H9 (cell line): ENCODE data around the gene RAB40C. TPM values are rescaled to one million over a fixed set of nuclear protein-coding genes. Genes with fewer than 3 reads are reported as not detected.

Experiments
- DNase-seq: peaks from one replicate; pipeline ENCODE4 v3.0.0-alpha.2; 2017
- H2AFZ ChIP-seq: one replicate; pipeline ENCODE4 v1.6.1; 2013; ENCODE audit warnings: mild to moderate bottlenecking, low read length, control low read depth, moderate library complexity
- H2AK5ac ChIP-seq: 2 replicates; pipeline ENCODE4 v1.6.1; 2013; ENCODE audit warnings: low read length, control low read depth, mixed read lengths; ENCODE audit not compliant: insufficient read length
- H2BK120ac ChIP-seq: one replicate; pipeline ENCODE4 v1.6.1; 2013; ENCODE audit warnings: low read depth, mild to moderate bottlenecking, low read length, control low read depth, inconsistent platforms; ENCODE audit not compliant: poor library complexity, severe bottlenecking
- H2BK12ac ChIP-seq: 2 replicates; pipeline ENCODE4 v1.6.1; 2013; ENCODE audit warnings: low read length, control low read depth, mixed read lengths, low read depth; ENCODE audit not compliant: insufficient read length
- H2BK15ac ChIP-seq: 2 replicates; pipeline ENCODE4 v1.6.1; 2013; ENCODE audit warnings: low read depth, low read length, control low read depth
- H2BK20ac ChIP-seq: one replicate; pipeline ENCODE4 v1.6.1; 2013; ENCODE audit warnings: low read depth, mild to moderate bottlenecking, low read length, control low read depth, inconsistent platforms; ENCODE audit not compliant: poor library complexity, severe bottlenecking
- H2BK5ac ChIP-seq: 2 replicates; pipeline ENCODE4 v1.6.1; 2013; ENCODE audit warnings: low read length, control low read depth, mixed read lengths; ENCODE audit not compliant: insufficient read length
- H3K14ac ChIP-seq: 2 replicates; pipeline ENCODE4 v1.6.1; 2013; ENCODE audit warnings: low read length, control low read depth; ENCODE audit not compliant: insufficient read depth
- H3K18ac ChIP-seq: 2 replicates; pipeline ENCODE4 v1.6.1; 2013; ENCODE audit warnings: low read depth, mild to moderate bottlenecking, mixed read lengths, low read length, control low read depth; ENCODE audit not compliant: insufficient read length
- H3K23ac ChIP-seq: 2 replicates; pipeline ENCODE4 v1.6.1; 2013; ENCODE audit warnings: low read length, control low read depth, mixed read lengths, low read depth; ENCODE audit not compliant: insufficient read length
- H3K23me2 ChIP-seq: 2 replicates; pipeline ENCODE4 v1.6.1; 2013; ENCODE audit warnings: low read depth, mild to moderate bottlenecking, mixed read lengths, low read length, control low read depth; ENCODE audit not compliant: insufficient read length, poor library complexity, severe bottlenecking
- H3K27ac ChIP-seq: 2 replicates; pipeline ENCODE4 v1.5.1; 2013; ENCODE audit warnings: low read length, control low read depth, mixed read lengths, low read depth; ENCODE audit not compliant: insufficient read length
- H3K27me3 ChIP-seq: 2 replicates; pipeline ENCODE4 v1.6.1; 2013; ENCODE audit warnings: low read length, control low read depth, inconsistent platforms; ENCODE audit not compliant: insufficient read depth
- H3K4ac ChIP-seq: 2 replicates; pipeline ENCODE4 v1.6.1; 2013; ENCODE audit warnings: low read depth, mild to moderate bottlenecking, control low read depth, inconsistent platforms, low read length, moderate library complexity
- H3K4me1 ChIP-seq: 2 replicates; pipeline ENCODE4 v1.6.1; 2013; ENCODE audit warnings: low read length, control low read depth, inconsistent platforms; ENCODE audit not compliant: insufficient read depth
- H3K4me2 ChIP-seq: 2 replicates; pipeline ENCODE4 v1.6.1; 2013; ENCODE audit warnings: low read length, control low read depth, mixed read lengths; ENCODE audit not compliant: insufficient read length, insufficient read depth
- H3K56ac ChIP-seq: 2 replicates; pipeline ENCODE4 v1.6.1; 2013; ENCODE audit warnings: low read depth, mild to moderate bottlenecking, mixed read lengths, low read length, control low read depth; ENCODE audit not compliant: insufficient read length
- H3K79me1 ChIP-seq: 2 replicates; pipeline ENCODE4 v1.6.1; 2013; ENCODE audit warnings: low read depth, mild to moderate bottlenecking, moderate library complexity, low read length, control low read depth, inconsistent platforms; ENCODE audit not compliant: insufficient read depth, poor library complexity, severe bottlenecking
- H3K79me2 ChIP-seq: 2 replicates; pipeline ENCODE4 v1.6.1; 2013; ENCODE audit warnings: low read length, control low read depth, inconsistent platforms; ENCODE audit not compliant: insufficient read depth
- H3K9ac ChIP-seq: 2 replicates; pipeline ENCODE4 v1.6.1; 2013; ENCODE audit warnings: low read length, control low read depth, mixed read lengths; ENCODE audit not compliant: insufficient read length; ENCODE audit errors: extremely low read depth
- H3K9me3 ChIP-seq: one replicate; pipeline ENCODE4 v1.6.1; 2013; ENCODE audit warnings: low read depth, low read length, inconsistent platforms; ENCODE audit not compliant: control insufficient read depth
- H3T11ph ChIP-seq: one replicate; pipeline ENCODE4 v1.6.1; 2013; ENCODE audit warnings: mild to moderate bottlenecking, low read length, control low read depth, inconsistent platforms
- H4K20me1 ChIP-seq: one replicate; pipeline ENCODE4 v1.6.1; 2013; ENCODE audit not compliant: control insufficient read depth, insufficient read length, insufficient read depth
- H4K5ac ChIP-seq: 2 replicates; pipeline ENCODE4 v1.6.1; 2013; ENCODE audit warnings: low read depth, mild to moderate bottlenecking, mixed read lengths, low read length, control low read depth; ENCODE audit not compliant: insufficient read length
- H4K8ac ChIP-seq: replicated peaks from 2 replicates; pipeline ENCODE4 v1.6.1; 2013; ENCODE audit warnings: low read length, control low read depth, mixed read lengths, low read depth; ENCODE audit not compliant: insufficient read length
- H4K91ac ChIP-seq: 2 replicates; pipeline ENCODE4 v1.6.1; 2013; ENCODE audit warnings: low read depth, mild to moderate bottlenecking, moderate library complexity, mixed read lengths, low read length, control low read depth; ENCODE audit not compliant: insufficient read length
- H3K27ac Mint-ChIP-seq, 3 experiments: 2 replicates in 2 of 3; 3 replicates in 1 of 3; pipeline ENCODE4 v1.8.0; 2020 to 2021; ENCODE audit warnings: mixed read lengths in 3 of 3, mild to moderate bottlenecking in 1 of 3, moderate library complexity in 1 of 3
- H3K27me3 Mint-ChIP-seq: 2 replicates; pipeline ENCODE4 v1.8.0; 2021; ENCODE audit warnings: low read depth, mild to moderate bottlenecking, moderate library complexity, mixed read lengths
- H3K36me3 Mint-ChIP-seq, 3 experiments: 2 replicates in 2 of 3; 3 replicates in 1 of 3; pipeline ENCODE4 v1.8.0; 2020 to 2021; ENCODE audit warnings: low read depth in 3 of 3, mixed read lengths in 3 of 3; ENCODE audit not compliant: insufficient read depth in 1 of 3
- H3K4me1 Mint-ChIP-seq, 2 experiments: 2 replicates each; pipeline ENCODE4 v1.8.0; 2020; ENCODE audit warnings: mixed read lengths in 2 of 2
- H3K4me3 Mint-ChIP-seq, 2 experiments: 2 replicates in 1 of 2; 3 replicates in 1 of 2; pipeline ENCODE4 v1.8.0; 2020 to 2021; ENCODE audit warnings: mild to moderate bottlenecking in 2 of 2, mixed read lengths in 2 of 2, moderate library complexity in 1 of 2
- H3K9me3 Mint-ChIP-seq, 2 experiments: 2 replicates in 1 of 2; 3 replicates in 1 of 2; pipeline ENCODE4 v1.8.0; 2020; ENCODE audit warnings: mild to moderate bottlenecking in 2 of 2, mixed read lengths in 2 of 2, moderate library complexity in 1 of 2
- WGBS: extraction: QIAGEN DNeasy Blood & Tissue Kit; methylation state at CpG from one replicate; pipeline ENCODE4 v1.1.7; 2013; ENCODE audit warnings: missing lambda C conversion rate, low lambda C conversion rate, mixed read lengths; ENCODE audit not compliant: insufficient read length; ENCODE audit errors: extremely low coverage; 5-methylcytosine and 5-hydroxymethylcytosine counted together
- total RNA-seq: library from RNA; stranded (reverse); gene quantifications from 2 replicates; pipeline ENCODE4 v1.2.1, GENCODE V29; 2021
- TF ChIP-seq, protein P1 (sequence below): fragments of 200-600 bp; sonication (generic); conservative IDR thresholded peaks from 3 replicates; pipeline ENCODE4 v1.8.0; 2021; ENCODE audit warnings: antibody characterized with exemption, mild to moderate bottlenecking

Gene RAB40C
- total RNA-seq, 1 experiment from 2014 or later, result 19.1 TPM

DNA sequence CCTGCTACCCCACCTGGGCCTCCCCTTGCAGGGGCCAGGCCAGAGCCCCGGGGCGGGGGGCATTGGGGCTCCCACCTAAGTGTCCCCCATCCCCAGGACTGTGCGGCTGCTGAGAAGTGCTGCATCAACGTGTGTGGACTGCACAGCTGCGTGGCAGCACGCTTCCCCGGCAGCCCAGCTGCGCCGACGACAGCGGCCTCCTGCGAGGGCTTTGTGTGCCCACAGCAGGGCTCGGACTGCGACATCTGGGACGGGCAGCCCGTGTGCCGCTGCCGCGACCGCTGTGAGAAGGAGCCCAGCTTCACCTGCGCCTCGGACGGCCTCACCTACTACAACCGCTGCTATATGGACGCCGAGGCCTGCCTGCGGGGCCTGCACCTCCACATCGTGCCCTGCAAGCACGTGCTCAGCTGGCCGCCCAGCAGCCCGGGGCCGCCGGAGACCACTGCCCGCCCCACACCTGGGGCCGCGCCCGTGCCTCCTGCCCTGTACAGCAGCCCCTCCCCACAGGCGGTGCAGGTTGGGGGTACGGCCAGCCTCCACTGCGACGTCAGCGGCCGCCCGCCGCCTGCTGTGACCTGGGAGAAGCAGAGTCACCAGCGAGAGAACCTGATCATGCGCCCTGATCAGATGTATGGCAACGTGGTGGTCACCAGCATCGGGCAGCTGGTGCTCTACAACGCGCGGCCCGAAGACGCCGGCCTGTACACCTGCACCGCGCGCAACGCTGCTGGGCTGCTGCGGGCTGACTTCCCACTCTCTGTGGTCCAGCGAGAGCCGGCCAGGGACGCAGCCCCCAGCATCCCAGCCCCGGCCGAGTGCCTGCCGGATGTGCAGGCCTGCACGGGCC is 42.8 kb downstream of the RAB40C start:
- no peak overlapping the region for H3K27ac ChIP-seq
- Mint-ChIP-seq H3K4me1 (peaks cover 9 to 29% of the 10 kb centered on the region in 2 experiments), H3K4me3 (no peak overlapping the region; a peak in 1 of 5 replicates), H3K27ac (no peak overlapping the region), H3K9me3 (peaks cover 3% of the 10 kb centered on the region in 2 experiments; a peak in 2 of 5 replicates), H3K36me3 (peaks cover 0 to 6% (median 1%) of the 10 kb centered on the region in 3 experiments; a peak in 4 of 7 replicates), H3K27me3 (peaks cover 2% of the 10 kb centered on the region; the same call in 1 of the 2 replicates)
- no peak overlapping the region for H4K91ac ChIP-seq
- WGBS, result no CpG with 5 or more reads among the region's 67 CpGs
- no peak overlapping the region for H3K14ac ChIP-seq
- no peak overlapping the region for H2BK5ac ChIP-seq
- no peak overlapping the region for H2BK15ac ChIP-seq
- H3K4ac ChIP-seq, result no peak overlapping the region
- peaks cover 15% of the 10 kb centered on the region for H3K23me2 ChIP-seq
- H4K20me1 ChIP-seq, result no peaks in the 10 kb centered on the region
- H2BK20ac ChIP-seq, result no peak overlapping the region
- no peak overlapping the region for H4K5ac ChIP-seq
- H3K18ac ChIP-seq, result no peak overlapping the region
- no peaks in the 10 kb centered on the region for H3K79me1 ChIP-seq
- no peaks in the 10 kb centered on the region; the same call in 1 of the 2 replicates for H3K4me1 ChIP-seq
- H3K23ac ChIP-seq, result no peak overlapping the region
- TF ChIP-seq, protein P1, sequence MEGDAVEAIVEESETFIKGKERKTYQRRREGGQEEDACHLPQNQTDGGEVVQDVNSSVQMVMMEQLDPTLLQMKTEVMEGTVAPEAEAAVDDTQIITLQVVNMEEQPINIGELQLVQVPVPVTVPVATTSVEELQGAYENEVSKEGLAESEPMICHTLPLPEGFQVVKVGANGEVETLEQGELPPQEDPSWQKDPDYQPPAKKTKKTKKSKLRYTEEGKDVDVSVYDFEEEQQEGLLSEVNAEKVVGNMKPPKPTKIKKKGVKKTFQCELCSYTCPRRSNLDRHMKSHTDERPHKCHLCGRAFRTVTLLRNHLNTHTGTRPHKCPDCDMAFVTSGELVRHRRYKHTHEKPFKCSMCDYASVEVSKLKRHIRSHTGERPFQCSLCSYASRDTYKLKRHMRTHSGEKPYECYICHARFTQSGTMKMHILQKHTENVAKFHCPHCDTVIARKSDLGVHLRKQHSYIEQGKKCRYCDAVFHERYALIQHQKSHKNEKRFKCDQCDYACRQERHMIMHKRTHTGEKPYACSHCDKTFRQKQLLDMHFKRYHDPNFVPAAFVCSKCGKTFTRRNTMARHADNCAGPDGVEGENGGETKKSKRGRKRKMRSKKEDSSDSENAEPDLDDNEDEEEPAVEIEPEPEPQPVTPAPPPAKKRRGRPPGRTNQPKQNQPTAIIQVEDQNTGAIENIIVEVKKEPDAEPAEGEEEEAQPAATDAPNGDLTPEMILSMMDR, result no peak
- H3K4me2 ChIP-seq, result no peak overlapping the region
- no peak overlapping the region for H3K9ac ChIP-seq
- no peak overlapping the region for H2AK5ac ChIP-seq
- no peak overlapping the region for H3K56ac ChIP-seq
- H4K8ac ChIP-seq, result no peak overlapping the region
- H2BK12ac ChIP-seq, result no peak overlapping the region
- H3K27me3 ChIP-seq, result no peaks in the 10 kb centered on the region
- H3K79me2 ChIP-seq, result peaks cover 2% of the 10 kb centered on the region; the same call in 1 of the 2 replicates
- no peak overlapping the region for H2AFZ ChIP-seq
- no peaks in the 10 kb centered on the region for H3K9me3 ChIP-seq
- no peak overlapping the region for H3T11ph ChIP-seq
- H2BK120ac ChIP-seq, result no peak overlapping the region
- DNase-seq, result no peak
